H1 (cell line): Measurements from ENCODE around the gene GPR15.

Experiments
- FOSL1 ChIP-seq: IDR thresholded peaks from 2 replicates; pipeline ENCODE4 v1.6.1; 2011; ENCODE audit warnings: mild to moderate bottlenecking, low read depth, low read length, moderate library complexity; ENCODE audit not compliant: insufficient read depth
- TBP ChIP-seq: IDR thresholded peaks from 2 replicates; pipeline ENCODE4 v1.6.1; 2011; ENCODE audit warnings: low read depth, low read length, improper control_type of control experiment
- TF ChIP-seq, protein P1 (sequence below), 3 experiments: IDR thresholded peaks; 1 replicate in 2 of 3; 2 replicates in 1 of 3; pipeline versions ENCODE4 v1.5.1 to v1.6.1; 2011; ENCODE audit warnings: low read length in 3 of 3, mild to moderate bottlenecking in 3 of 3, inconsistent platforms in 2 of 3, low read depth in 1 of 3, moderate library complexity in 1 of 3; ENCODE audit not compliant: insufficient read depth in 1 of 3; ENCODE audit errors: control extremely low read depth in 1 of 3

DNA sequence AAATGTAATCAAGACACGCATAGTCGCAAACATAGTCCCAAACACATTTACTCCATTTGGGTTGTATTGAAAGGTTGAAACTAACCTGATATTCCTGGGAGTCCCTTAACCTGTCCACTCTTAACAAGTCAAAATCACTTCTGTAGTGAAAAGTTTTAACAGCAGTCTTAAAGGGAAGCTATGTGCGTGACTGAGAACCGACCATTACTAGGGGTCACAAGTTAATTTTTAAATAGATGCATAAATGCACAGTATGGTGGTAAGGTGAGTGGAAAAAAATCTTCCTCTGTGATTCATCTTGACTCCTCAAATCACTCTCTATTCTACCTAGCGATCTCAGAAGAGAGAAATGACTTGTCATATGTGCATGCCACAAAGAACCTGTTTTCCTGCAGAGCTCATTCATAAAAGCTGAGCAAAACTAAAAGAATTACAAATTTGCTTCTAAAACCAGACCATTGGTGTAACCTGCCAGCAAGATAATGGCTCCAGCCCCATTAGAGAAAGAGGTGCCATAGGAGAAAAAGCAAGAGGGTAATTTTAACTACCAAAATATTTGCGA, 4.8 kb downstream of the GPR15 start:
- TF ChIP-seq, protein P1, sequence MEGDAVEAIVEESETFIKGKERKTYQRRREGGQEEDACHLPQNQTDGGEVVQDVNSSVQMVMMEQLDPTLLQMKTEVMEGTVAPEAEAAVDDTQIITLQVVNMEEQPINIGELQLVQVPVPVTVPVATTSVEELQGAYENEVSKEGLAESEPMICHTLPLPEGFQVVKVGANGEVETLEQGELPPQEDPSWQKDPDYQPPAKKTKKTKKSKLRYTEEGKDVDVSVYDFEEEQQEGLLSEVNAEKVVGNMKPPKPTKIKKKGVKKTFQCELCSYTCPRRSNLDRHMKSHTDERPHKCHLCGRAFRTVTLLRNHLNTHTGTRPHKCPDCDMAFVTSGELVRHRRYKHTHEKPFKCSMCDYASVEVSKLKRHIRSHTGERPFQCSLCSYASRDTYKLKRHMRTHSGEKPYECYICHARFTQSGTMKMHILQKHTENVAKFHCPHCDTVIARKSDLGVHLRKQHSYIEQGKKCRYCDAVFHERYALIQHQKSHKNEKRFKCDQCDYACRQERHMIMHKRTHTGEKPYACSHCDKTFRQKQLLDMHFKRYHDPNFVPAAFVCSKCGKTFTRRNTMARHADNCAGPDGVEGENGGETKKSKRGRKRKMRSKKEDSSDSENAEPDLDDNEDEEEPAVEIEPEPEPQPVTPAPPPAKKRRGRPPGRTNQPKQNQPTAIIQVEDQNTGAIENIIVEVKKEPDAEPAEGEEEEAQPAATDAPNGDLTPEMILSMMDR (IDR thresholded peaks at IDR 0.05; ENCODE audit: control extremely low read depth in 1 of 3, insufficient read depth in 1 of 3, low read depth in 1 of 3, low read length in 3 of 3) = no peak
- no peak for TF ChIP-seq FOSL1
- TF ChIP-seq TBP = no peak
